ENCODE data around the gene PTPRE. TPM values are rescaled to one million over a fixed set of nuclear protein-coding genes. Genes with fewer than 3 reads are reported as not detected.

PTPRE gene
- total and polyA plus RNA-seq, 2 of the 4 experiments (the other 2 are of a cell fraction), result 0.34 to 0.54 TPM

DNA sequence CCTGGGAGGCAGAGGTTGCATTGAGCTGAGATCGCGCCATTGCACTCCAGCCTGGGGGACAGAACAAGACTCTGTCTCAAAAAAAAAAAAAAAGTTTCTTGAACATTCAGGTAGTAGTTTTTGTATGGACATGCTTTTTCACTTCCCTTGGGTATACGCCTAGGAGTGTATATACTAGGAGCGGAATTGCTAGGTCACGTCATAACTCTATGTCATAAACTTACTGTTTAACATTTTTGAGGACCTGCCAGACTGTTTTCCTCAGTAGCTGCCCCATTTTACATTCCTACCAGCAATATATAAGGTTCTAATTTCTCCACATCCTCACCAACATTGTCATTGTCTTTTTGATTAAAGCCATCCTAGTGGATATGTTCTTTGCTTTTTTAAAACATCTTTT lies 167.7 kb downstream of the PTPRE start:
- Histone ChIP-seq H3K9ac (ENCODE audit: low read depth, low read length) (no peak overlapping the region), H2BK120ac (ENCODE audit: low read depth, low read length) (no peak overlapping the region), H4K8ac (ENCODE audit: low read depth in 2 of 2, low read length in 2 of 2) (no peak overlapping the region), H3K56ac (ENCODE audit: extremely low read depth, insufficient read depth, low read length) (no peak overlapping the region), H2BK20ac (ENCODE audit: low read depth, low read length) (no peak overlapping the region), H3K79me1 (ENCODE audit: low read depth in 1 of 2, low read length in 2 of 2) (no peaks in the 10 kb centered on the region), H3K14ac (replicated peaks; ENCODE audit: low read depth, low read length) (no peak overlapping the region), H3K4me2 (ENCODE audit: low read depth, low read length) (no peak overlapping the region), H3K4me3 (ENCODE audit: insufficient read depth, low read depth, low read length) (no peak overlapping the region), H2AK5ac (ENCODE audit: low read depth, low read length) (no peak overlapping the region), H3K9me3 (ENCODE audit: control insufficient read depth, insufficient read depth, low read length) (no peaks in the 10 kb centered on the region), H3K27ac (ENCODE audit: insufficient read depth, low read length) (no peak overlapping the region), H4K91ac (ENCODE audit: insufficient read depth, low read depth, low read length) (no peak overlapping the region), H2AFZ (replicated peaks; ENCODE audit: low read length, poor library complexity) (no peak overlapping the region), H3K36me3 (ENCODE audit: control insufficient read depth, insufficient read depth, low read length) (no peaks in the 10 kb centered on the region), H4K5ac (ENCODE audit: low read depth, low read length) (no peak overlapping the region), H2BK5ac (ENCODE audit: low read depth, low read length, poor library complexity, severe bottlenecking) (no peak overlapping the region), H3K4me1 (ENCODE audit: control insufficient read depth, insufficient read depth, low read length) (no peaks in the 10 kb centered on the region), H3K4ac (ENCODE audit: low read depth, low read length) (no peak overlapping the region), H3K23ac (ENCODE audit: low read depth, low read length) (no peak overlapping the region), H2BK15ac (ENCODE audit: low read depth, low read length) (no peak overlapping the region), H2AK9ac (replicated peaks; ENCODE audit: low read depth, low read length, poor library complexity) (no peak overlapping the region), H4K20me1 (ENCODE audit: insufficient read depth, low read length) (no peaks in the 10 kb centered on the region), H3K27me3 (ENCODE audit: control insufficient read depth, insufficient read depth, low read length) (peaks cover 2% of the 10 kb centered on the region; the same call in 1 of the 2 replicates), H3K18ac (ENCODE audit: low read depth, low read length) (no peak overlapping the region), H3K9me1 (ENCODE audit: insufficient read depth, low read length) (no peaks in the 10 kb centered on the region)
- DNase-seq (no peak), ATAC-seq (ENCODE audit: low read depth) (no peak)
- 85% methylated on average over 2 of the region's 5 CpGs; no CpG with 5 or more reads in 1 of the 2 experiments for WGBS, 2 experiments (ENCODE audit: extremely low coverage in 2 of 2, insufficient read length in 1 of 2)
- dilution Hi-C loops (cut with HindIII; ENCODE audit: low sequenced_read_pairs, unreplicated experiment), result no loop called here
- no TSS peak for BruUV-seq (replicated peaks)
- TF ChIP-seq, protein P1, sequence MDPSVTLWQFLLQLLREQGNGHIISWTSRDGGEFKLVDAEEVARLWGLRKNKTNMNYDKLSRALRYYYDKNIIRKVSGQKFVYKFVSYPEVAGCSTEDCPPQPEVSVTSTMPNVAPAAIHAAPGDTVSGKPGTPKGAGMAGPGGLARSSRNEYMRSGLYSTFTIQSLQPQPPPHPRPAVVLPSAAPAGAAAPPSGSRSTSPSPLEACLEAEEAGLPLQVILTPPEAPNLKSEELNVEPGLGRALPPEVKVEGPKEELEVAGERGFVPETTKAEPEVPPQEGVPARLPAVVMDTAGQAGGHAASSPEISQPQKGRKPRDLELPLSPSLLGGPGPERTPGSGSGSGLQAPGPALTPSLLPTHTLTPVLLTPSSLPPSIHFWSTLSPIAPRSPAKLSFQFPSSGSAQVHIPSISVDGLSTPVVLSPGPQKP (IDR thresholded peaks at IDR 0.05; ENCODE audit: borderline replicate concordance, low read depth, low read length), result no peak
- TF ChIP-seq, protein P2, sequence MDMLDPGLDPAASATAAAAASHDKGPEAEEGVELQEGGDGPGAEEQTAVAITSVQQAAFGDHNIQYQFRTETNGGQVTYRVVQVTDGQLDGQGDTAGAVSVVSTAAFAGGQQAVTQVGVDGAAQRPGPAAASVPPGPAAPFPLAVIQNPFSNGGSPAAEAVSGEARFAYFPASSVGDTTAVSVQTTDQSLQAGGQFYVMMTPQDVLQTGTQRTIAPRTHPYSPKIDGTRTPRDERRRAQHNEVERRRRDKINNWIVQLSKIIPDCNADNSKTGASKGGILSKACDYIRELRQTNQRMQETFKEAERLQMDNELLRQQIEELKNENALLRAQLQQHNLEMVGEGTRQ (IDR thresholded peaks at IDR 0.05; ENCODE audit: low read depth, low read length), result no peak
- no peak for TF ChIP-seq MAZ (IDR thresholded peaks at IDR 0.05; ENCODE audit: borderline replicate concordance, low read depth, low read length)
- no peak for TF ChIP-seq POLR2A (IDR thresholded peaks at IDR 0.05; ENCODE audit: low read depth, low read length)
- no peak for TF ChIP-seq CHD1 (IDR thresholded peaks at IDR 0.05; ENCODE audit: low read depth, low read length)
- no peak for TF ChIP-seq RCOR1 (IDR thresholded peaks at IDR 0.05; ENCODE audit: insufficient replicate concordance, low read length)
- TF ChIP-seq BHLHE40 (IDR thresholded peaks at IDR 0.05; ENCODE audit: low read depth, low read length), result no peak
- no peak for TF ChIP-seq NFE2L2 (IDR thresholded peaks at IDR 0.05; ENCODE audit: low read depth, low read length)
- intact Hi-C loops (cut with micrococcal nuclease), result no loop called here
- CTCF ChIA-PET, result interaction anchor here (0.9 kb wide), 1 partner anchor 74 kb away, joined by 3 read pairs; no protein-coding TSS in a partner anchor
- in situ Hi-C loops (cut with MboI; ENCODE audit: low sequenced_read_pairs), result loop anchor here (5.0 kb wide), 1 partner anchor 78 kb away; no protein-coding TSS in a partner anchor
- POLR2A ChIA-PET (ENCODE audit: unreplicated experiment), result no interaction called here
